GM18868 (cell line): ENCODE data around the gene ABCC6.
"Not testable (repeated sequence)": the region's sequence is repeated elsewhere in the genome, so short reads cannot be mapped to it uniquely, and the experiment has no call there.

Source experiments
- ATAC-seq: cut with Tn5 transposase; IDR thresholded peaks from one replicate; pipeline ENCODE4 v1.9.1; 2021; ENCODE audit warnings: mild to moderate bottlenecking, moderate library complexity; ENCODE audit not compliant: unreplicated experiment

ABCC6 gene

DNA sequence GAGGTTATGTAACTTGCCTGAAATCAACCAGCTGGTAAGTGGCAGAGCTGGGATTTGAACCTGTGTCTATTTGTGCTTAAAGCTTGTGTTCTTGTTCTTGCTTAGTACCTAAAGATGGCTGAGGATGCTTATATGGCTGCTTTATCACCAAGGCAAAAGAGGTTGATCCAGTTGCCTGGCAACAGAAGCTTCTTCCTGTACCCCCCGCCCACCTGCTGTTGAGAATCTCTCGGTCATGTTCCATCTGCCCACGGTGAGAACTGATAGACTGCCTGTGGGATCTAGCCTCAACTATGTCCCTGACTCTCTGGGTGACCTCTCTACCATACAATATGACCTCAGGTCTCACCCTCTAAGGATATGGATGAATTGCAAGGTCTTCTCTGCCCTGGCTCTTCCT, 60.7 kb downstream of the ABCC6 start:
- ATAC-seq, result no peak

DNA sequence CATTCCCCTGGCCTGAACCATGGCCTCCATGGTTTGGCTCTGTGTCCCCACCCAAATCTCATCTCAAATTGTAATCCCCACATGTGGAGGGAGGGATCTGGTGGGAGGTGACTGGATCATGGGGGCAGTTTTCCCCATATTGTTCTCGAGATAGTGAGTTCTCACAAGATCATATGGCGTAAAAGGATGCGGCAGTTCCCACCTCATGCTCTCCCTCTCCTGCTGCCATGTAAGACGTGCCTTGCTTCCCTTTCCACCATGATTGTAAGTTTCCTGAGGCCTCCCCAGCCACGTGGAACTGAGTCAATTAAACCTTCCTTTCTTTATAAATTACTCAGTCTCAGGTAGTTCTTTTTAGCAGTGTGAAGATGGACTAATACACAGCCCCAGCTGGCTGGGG, 61.5 kb downstream of the ABCC6 start:
- ATAC-seq, result not testable (repeated sequence)

DNA sequence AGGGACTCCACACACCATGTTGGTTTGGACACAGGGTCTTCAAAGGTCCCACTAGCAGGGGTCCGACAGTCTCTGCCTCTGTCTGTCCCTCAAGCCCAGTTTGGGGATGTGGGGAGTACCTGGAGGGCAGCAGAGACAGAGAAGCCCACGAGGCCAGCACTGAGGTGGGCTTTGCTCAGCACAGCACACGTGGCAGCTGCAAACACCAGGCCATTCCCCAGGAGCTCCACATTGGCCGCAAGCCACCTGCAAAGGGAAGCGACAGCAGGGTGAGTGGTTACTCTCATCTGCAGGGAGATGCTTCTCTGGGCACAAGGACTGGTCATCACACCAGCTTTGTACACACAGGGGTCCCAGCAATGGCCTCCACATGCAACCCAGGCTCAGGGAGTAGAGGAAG, 62.0 kb downstream of the ABCC6 start:
- ATAC-seq, result no peak

DNA sequence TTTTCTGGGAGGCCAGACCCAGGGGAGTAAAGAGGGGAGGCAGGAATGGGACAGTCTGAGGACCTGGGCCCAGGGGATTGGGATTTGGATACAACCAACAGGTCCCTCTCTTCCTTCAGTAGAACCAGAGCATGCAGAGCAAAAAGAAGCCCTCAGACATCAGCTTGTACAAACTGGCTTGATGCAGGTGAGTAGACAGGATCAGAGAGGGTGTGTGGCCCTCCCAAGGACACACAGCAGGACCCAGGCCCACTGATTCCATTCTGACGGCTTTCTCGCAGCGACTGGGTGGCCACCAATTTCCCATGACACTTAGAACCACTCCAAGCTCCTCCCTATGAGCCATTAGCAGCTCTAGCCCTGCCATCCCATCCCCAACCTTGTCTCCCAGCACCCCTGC, 63.6 kb downstream of the ABCC6 start:
- no peak for ATAC-seq

DNA sequence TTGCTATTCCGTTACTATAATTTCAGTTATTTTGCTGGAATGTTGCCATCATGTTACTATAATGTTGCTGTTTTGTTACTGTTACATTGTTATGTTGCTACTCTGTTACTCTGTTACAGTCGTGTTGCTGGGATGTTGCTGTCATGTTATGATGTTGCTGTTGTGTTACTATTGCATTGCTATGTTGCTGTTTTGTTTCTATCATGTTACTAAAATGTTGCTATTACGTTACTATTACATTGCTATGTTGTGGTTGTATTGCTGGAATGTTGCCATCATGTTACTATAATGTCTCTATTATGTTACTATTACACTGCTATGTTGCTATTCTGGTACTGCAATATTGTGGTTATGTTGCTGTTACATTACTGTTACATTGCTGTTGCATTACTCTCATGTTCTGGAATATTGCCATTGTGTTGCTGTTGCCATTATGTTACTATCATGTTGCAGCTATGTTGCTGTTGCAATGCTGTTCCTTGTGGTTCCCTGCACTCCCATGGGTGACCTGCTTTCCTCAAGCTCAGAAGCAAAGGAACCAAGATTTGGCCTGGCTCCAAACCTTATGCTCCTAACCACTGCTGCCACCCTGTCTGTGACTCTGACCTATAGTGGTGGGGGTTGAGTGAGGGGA, 64.4 kb downstream of the ABCC6 start:
- no peak for ATAC-seq

- ATAC-seq, result no peak
Observed at GRCh38 chr16:16158082-16158658, 65.1 kb downstream of the ABCC6 start.

- ATAC-seq, result no peak
Observed at GRCh38 chr16:16157166-16157565, 66.1 kb downstream of the ABCC6 start.

DNA sequence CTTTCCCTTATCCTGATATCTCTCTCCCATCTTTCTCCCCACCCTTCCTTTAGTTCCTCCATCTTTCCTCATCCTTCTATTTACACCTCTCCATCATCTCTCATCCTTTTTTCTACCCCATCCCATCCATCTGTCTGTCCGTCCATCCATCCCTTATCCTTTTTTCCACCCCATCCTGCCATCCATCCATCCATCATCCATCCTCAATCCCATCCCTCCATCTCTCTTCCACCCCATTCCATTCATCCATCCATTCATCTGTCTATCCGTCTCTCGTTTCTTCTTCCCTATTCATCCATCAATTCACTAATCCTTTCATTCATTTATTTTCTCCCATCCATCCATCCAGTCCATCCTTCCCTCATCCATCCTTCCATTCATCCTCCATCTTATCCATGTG, 68.1 kb downstream of the ABCC6 start:
- ATAC-seq, result no peak

DNA sequence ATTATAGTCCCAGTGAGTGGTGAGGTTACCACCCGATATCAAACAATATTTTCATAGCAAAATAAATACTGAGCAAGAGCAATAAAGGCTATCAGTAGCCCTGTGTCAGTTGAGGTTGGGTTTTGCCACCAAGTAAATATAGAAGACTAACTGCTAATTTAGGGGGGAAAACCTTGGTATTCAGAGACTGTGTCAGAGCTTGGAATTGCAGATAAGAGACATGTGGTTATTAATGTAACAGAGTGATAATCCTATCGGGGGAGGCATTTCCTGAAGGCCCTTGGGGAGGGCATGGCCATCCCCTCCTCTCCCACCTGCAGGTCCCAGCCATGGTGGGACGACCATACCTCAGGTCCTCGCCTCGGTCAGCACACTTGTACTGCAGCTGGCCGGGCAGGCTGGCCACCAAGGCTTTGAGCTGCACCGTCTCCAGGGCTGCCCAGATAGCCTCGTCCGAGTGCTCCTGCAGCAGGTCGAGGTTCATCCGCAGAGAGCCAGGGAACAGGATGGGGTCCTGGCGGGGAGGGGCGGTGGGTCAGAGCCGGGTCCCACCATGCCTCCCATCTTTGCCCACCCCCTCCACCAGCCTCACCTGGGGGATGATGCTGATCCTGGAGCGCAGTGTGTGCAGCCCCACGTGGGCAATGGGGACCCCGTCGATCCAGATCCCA, 68.9 kb downstream of the ABCC6 start:
- ATAC-seq, result no peak

GRCh38 chr16:16153000-16153399, 70.3 kb downstream of the ABCC6 start:
- not testable (repeated sequence) for ATAC-seq

GRCh38 chr16:16151315-16151714, 72.0 kb downstream of the ABCC6 start:
- no peak for ATAC-seq

- ATAC-seq, result no peak
Observed at GRCh38 chr16:16150878-16151152, 72.5 kb downstream of the ABCC6 start.

DNA sequence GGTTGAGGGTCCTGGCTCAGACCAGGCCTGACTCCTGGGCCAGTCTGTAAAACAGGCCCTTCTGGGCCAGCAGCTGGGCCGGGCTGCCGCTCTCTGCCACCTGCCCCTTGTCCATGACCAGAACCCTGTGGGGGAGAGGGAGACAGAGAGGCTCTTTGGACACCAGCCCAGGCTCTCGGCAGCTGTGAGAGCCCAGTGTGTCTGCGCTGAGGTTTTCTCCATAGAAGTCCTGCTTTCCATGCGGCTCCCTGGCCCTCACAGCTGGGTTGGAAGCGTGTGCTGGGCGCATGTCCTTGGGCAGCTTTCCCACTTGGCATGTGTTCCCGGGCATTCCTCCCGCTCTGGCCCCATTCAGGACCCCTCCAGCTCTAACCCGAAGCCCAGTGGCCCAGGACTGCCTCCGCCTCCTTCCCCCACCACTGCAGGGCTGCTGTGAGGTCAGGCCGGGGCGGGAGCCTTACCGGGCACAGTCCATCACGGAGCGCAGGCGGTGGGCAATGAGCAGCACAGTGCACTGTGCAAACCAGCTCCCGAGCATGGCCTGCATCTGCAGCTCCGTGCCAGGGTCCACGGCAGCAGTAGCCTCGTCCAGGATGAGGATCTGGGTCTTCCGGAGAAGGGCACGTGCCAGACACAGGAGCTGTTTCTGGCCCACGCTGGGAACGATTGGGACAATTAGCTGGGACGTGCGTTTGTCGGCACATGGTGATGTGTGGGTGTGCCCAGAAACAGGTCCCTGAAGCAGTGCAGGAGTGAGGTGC, 73.0 kb downstream of the ABCC6 start:
- ATAC-seq, result no peak

GRCh38 chr16:16149710-16150116, 73.6 kb downstream of the ABCC6 start:
- ATAC-seq, result no peak

DNA sequence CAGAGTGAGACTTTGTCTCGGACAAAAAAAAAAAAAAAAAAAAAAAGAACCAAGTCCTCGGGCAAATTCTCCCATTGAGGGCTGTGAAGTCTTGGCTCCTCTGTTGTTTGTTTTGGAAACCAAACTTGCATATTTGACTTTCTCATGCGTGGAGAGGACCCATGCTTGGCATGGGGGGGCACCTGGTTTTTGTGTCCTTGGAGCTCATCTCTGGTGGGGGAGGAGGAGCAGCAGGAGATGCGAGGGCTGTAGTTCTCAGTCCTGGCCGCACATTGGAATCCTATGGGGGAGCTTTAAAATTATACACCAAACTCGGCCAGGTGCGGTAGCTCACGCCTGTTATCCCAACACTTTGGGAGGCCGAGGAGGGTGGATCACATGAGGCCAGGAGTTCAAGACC, 74.5 kb downstream of the ABCC6 start:
- ATAC-seq, result no peak

DNA sequence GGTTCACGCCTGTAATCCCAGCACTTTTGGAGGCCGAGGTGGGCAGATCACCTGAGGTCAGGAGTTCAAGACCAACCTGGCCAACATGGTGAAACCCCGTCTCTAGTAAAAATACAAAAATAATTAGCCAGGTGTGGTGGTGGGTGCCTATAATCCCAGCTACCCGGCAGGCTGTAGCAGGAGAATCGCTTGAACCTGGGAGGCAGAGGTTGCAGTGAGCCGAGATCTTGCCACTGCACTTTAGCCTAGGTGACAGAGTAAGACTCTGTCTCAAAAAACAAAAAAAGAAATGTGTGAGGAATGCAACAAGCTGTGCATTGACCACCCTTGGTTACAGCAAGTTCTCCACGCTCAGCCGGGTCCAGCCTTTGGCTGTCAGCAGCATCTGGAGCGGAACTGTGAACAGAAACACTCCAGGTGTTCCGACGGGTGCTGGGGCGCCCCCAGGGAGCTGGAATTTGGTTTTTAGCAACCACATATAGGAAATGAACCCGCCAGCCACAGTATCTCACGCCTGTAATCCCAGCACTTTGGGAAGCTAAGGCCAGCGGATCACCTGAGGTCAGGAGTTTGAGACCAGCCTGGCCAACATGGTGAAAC, 75.2 kb downstream of the ABCC6 start:
- not testable (repeated sequence) for ATAC-seq

DNA sequence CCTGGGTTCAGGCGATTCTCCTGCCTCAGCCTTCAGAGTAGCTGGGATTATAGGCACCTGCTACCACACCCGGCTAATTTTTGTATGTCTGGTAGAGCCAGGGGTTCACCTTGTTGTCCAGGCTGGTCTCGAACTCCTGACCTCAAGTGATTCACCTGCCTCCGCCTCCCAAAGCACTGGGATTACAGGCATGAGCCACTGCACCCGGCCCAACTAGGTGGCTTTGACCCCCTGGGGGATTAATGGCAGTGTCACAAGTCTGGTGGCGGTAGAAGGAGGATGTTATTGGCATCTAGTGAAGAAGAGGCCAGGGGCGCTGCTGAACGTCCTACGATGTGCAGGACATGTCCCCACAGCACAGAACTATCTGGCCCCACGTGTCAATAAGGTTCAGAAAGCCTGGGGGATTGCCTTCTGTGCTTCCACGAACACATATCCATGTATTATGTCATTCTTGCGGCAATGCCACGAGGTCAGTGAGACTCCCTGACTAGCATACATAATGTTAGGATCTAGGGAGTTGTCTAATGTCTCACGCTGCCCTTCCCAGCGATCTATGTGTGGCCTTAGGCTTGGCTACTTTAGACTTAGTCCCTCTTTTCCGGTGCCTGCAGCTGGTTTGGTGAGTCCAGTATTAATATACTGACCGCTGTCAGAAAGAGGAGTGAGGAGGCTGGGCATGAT, 75.8 kb downstream of the ABCC6 start:
- ATAC-seq, result no peak

DNA sequence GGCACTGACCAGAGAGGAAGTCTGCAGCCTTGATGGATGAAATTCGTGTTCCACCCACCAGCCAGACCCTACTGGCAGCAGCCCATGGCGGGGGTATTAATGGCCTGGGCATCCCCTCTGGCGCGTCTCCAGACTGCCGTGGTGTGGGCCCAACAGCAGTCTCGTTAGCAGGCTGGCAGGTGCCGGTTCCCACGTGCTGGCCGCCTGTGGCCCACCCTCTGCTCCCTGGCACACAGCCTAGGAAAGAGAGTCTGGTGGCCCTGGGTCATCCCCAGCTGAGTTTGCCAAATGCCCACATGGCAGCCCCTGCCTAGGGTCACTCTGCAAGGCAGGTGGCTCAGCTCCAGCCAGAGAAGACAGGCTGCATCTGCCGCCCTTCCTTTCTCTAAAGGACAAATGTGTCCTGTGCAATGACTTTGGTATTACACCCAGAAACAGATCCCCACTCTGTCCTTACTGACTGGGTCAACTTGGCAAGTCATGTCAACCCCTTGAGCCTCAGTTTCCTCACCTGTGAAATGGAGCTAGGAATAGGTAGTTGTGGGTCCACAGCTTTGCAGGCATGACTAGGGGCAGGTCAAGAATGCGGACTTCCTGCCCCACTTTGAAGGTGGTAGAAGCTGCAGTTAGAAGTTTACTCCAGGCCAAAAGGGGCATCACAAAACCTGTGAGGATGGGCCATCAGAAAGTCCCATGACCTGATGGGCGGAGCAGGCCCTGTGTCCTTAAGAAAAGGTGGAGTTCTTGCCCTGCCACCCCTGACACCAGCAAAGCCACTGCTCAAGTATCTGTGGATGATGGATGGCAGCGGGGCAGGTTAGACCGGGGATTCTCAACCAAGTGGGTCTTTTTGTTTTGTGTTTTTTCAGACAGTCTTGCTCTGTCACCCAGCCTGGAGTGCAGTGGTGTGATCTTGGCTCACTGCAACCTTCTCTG, 76.6 kb downstream of the ABCC6 start:
- no peak for ATAC-seq

GRCh38 chr16:16145286-16145685, 78.0 kb downstream of the ABCC6 start:
- no peak for ATAC-seq

GRCh38 chr16:16144416-16144815, 78.9 kb downstream of the ABCC6 start:
- no peak for ATAC-seq
